8988T (cell line): ENCODE data around the gene IGSF8.
A peak's percentile ranks its signal among the peaks of the same experiment; 100 is the strongest.

Source experiments
- DNase-seq: peaks from one replicate; pipeline ENCODE4 v3.0.0; 2011

Gene IGSF8

DNA sequence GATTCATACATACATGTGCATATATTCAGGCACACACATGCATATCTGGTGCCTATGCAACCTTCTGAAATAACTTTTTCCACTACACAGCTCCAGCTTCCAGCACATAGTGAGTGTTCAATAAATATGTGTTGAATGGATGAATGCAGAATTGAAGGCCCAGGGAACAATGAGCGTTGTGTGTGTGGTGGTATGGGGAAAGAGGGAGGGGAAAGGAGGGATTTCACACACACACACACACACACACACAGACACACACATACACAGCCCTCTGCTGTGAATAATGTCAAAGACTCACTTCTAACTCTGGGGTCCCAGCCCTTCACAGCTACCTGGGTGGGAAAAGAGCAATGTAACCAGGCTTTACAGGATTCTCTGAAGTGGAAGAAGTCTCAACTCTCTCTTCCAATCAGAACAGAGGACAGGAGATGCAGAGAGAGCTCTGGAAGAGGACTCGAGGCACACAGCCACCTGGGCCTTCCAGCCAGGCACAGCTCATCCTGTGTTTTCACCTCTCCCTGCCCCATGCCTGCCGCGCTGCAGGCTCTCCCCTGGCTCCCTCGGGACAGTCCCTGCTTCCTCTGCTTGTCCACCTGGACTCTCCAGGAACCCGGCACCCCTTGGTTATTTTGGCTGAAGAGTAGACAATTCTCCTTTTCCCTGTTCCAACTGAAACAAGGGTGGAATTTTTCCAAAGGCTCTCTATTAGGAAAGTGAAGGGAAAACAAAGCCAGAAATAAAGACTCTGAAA is 5.4 kb upstream of the IGSF8 start:
- no peak for DNase-seq

DNA sequence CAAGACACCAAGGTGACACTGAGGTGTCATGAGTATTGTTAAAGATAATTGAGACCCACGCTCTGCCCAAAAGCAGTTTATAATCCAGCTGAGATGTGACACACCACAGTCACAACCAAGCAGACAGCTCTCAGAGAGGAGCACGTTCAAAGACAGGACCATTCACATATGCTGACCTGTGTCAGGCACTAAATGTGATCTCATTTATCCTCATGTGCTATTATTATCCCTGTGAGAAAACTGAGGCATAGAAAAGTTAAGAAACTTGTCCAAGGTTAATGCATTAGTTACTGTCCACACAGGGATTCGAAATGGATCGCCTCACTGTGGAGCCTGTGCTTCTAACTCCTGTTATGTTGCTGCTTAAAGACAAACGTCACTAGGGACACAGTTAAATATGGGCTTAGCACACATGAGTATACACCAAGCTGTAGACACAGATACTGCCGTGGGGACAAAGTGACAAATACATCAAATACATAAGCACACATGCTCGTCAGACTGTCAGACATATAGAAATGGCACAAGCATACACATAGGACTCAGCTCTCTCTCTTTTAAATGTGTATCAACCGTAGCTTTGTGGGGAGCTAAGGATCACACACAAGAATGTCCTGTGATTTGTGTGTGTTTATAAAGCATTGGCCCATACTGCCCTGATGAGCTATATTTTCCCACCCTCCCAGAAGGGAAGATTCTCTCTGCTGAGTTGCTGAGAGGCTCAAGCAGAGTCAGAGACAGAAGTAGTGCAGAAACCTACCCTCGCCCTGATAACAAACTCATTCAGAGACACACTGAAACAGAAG is 3.5 kb upstream of the IGSF8 start:
- DNase-seq = no peak

DNA sequence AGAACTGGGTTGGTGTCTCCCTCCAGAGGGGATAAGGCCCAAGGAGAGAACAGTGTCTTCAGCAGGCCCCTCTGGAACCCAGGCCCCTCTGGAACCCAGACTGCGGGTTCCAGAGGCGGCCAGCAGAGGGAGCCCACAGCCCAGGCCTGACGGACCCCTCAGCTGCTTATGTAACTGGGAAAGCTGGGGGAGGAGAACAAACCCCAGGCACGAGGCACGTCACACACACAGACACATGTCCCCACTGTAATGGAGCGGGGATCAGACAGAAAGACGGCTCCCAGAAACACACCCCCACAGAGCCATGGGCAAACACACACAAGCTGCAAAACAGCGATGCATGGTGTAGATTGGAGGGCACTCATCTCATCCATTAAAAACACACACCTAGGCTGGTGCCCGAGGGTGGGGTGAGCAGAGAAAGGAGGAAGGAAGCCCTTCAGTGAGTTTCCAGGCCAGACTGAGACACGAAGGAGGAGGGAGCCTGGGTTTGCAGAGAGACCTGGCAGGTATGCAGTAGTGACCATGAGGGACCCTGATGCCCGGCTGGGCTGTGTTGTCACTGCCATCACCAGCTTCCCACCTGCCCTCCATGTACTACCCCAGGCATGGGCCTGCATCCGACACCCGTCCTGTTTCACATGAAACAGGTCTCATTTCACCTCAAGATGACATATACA is 2.8 kb upstream of the IGSF8 start:
- peak; percentile 88 for DNase-seq

DNA sequence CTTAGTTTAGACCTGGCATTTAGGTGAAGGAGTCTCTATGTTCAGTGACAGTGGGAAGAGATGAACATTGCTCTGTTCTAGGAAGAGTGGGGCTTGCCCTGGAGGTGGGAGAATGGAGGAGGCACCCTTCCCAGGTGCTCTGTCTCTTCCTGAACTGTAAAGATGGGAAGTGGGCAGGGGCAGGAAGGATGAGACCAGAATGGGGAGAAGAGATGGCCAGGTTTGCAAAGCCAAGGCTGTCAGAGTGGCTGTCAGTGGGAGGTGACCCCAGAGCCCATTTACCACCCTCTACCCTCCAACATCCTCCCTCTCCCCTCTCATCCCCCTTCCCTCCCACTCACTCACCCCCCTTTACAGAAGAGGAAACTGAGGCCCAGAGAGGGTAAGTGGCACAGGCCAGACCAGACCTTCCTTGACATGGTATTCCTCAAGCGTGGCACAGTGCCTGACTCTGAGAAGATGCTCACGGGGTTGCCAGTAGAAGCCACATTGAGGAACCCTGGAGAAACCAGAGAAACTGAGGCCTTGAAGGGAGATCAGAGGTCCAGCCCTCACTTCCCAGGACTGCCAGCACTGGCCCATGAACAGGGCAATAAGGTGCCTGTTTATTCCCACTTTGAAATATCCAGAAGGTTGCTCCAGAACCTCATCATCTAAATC is 1.4 kb upstream of the IGSF8 start:
- no peak for DNase-seq

DNA sequence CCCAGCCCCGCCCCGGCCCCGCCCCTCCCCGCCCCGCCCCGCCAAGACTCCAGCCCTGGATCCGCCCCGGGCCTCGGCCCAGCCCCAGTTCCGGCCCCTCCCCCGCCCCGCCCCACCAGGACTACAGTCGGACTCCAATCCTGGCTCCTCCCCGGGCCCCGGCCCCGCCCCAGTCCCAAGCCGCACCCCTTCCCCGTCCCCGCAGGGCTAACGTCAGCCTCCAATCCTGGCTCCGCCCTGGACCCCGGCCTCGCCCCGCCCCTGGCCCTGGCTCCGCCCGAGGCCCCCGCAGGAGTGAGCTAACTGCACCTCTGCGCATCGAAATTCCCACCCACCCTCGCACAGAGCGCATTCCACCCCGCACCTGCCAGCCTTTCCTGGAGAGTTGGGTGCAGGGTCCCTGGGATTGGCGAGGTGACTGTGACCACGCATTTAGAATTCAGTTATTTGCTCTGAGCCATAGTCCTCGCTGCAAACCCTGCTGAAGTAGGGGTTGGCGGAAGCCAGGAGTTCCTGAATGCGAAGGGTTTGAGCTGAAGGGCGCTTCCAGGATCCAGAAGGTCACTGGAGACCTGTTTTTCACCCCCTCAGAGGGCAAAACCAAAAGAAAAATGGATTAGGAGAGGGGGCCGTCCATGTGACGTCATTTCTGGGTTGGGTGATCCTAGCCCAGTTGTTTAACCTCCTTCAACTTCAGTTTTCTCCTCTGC is 588 bp upstream of the IGSF8 start:
- DNase-seq = peak; percentile 93

DNA sequence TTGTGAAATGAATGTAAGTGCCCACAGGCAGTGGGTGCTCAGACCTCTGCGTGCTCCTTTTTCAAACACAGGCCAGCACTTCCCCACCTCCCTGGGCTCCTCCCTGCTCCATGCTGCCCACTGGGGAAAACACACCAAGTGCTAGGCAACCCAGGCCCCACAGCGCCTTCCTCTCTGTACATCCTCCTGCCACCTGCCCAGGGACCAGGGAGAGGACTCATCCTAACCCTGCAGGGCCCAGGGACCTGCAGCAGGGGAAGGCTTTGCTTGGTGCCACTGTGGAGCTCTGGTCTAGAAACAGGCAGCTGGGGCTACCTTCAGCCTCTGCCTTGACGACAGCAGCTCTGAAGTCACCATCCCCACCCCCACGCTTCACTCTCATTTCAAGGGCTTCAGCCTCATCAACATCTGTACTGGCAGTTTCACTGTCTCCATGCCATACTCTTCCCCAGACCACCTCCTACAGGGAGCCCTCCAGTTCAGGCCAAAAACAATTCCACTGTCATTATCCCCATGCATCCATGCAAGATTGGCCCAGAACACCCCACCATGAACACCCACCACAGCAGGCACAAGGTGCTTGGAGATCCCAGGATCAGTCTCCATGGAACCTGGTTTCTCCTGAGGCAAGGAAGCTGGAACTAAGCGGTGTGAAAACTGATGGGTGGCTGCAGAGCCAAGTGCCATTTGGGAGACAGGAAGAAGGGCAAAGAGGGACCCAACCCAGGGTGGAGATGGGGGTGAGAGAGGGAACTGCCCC is 1.1 kb downstream of the IGSF8 start:
- DNase-seq = no peak

DNA sequence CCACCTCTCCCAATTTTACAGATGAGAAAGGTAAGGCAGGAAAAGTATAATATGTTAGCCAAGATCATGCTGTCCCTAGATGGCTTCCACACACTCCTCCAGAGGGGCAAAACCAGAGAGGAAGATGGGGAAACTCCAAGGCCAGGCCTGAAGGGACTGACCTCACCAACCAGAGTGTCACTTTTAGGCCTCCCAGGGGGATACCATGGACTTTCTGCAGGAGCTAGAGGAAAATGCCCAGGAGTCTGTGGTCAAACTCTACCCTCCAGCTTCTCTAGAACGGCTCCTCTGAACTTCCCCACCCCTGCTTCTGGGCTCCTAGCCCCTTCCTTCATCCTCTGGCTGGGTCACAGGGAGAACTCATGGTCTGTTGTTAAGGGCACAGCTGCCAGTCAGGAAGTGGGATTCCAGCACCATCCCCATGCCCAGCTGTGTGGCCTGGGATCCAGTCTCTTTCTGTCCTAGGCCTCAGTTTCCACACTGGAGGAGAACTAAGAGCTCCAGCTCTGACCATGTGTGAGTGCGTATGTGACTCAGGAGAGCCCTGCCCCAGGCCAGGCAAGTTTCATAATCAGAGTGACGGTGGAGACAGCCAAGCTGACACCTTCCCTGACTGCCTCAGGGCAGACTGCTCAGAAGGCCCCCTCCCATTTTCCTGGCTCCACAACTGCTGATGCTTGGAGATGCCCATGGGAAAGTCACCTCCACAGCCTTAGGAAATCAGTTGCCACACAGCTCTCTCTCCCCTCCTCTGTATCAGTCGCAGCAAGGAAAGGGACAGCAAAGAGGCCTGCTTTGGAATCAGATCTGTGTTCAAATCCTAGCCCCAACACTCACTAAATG is 1.9 kb downstream of the IGSF8 start:
- DNase-seq = no peak

DNA sequence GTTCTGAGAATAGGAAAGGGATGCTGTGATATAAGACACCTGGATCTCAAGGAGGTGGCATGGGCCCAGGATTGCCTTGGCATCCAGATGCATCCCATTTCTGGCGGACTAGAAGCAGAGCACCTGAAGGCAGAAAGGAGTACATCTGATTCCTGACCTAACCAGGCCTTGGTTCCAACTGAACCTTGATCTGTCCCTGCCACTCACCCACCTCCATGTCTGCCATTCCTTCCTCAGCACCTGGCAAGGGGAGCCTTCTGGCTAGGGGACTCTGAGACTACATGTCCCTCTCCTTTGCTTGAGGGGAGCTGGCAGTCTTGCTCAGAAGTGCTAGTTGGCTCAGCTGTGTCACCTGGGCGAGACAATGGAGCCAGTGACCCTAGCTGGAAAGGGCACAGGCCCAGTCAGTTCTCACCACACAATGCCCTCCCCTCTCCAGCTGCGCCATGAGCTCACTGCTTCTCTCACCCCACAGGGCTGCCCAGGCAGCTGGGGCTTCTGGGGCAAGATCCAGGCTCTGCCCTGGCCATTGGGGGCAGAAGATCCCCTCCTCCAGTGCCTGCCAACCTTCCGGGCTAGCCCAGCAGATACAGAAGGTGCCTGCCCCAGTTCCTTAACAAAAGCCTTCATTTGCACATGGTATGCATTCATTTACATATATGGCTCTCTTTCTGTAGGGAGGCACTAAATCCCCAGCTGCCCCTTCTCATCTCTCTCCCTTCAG is 2.9 kb downstream of the IGSF8 start:
- DNase-seq = no peak

DNA sequence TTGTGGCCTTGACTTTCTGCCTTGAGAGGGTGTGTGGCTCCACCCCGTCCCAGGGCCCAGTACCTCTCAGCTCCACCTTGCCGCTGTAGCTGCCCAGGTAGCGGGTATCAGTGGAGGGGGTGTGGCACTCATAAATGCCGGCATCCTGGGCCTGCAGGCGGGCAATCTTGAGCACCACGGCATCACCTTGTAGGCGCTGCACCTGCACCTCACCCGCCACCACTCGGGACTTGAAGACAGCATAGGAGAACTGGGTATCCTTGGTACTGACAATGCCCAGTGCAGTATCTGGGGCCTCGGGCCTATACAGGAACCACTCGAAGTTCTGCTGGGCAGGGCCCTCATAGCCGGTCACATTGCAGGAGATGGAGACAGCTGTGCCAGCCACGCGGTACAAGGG is 3.6 kb downstream of the IGSF8 start:
- DNase-seq = no peak

DNA sequence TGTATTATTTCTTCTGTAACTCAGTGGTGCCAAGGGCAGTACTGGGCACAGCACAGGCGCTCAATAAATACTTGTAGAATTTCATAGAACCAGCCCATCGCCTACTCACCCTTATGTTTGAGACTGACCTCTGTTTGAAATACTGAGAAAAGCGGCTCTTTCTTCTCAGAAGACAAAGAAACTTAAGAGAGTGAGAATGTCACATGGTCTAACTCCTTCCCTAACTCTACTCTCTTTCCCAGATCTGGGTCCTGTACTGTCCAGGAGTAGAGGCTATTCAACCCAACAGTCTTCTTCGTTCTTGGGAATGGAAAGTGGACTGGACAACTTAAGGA is 4.2 kb downstream of the IGSF8 start:
- no peak for DNase-seq

DNA sequence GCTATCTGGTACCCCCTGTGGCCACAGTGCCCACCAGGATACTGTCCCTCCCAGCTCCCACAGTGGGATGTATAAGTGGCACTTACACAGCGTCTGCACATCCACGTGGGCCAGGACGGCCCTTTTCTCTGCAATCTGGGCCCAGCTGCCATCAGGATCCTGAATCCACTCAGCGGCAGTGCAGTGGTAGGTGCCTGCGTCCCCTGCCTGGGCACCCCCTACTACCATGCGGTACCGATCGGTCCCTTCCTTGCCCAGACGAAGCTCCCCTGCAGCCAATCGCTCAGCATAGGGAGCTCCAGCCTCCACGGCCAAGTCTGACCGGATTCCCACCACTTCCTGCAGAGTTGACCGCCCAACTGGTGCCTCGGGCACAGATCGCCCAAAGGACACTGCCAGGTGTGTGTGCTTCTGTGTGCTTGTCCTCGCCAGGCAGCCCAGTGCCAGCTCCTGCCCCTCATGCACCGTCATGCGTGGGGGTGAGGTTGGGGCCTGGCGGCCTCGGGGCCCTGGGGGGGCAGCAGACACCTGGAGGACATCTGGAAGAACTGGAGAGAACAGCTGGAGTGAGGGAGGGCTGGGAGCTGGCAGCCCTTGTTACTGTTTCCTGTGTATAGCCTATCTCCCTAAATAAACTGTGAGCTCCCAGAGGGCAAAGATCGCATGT is 4.7 kb downstream of the IGSF8 start:
- no peak for DNase-seq

DNA sequence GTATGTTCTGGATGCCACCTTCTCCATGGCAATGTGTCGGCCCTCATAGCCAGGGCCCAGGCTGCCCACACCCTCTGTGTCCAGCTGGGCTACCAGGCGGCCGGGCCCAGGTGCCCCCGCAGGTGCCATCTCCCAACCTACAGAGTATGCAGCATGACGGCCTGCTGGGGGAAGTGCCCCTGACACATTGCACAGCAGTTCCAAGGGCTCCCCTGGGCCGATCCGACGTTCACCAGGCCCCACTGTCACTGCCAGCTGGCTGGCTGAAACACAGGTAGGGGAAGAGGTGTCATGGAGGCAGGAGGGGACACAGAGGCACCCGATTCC is 5.4 kb downstream of the IGSF8 start:
- DNase-seq = no peak

DNA sequence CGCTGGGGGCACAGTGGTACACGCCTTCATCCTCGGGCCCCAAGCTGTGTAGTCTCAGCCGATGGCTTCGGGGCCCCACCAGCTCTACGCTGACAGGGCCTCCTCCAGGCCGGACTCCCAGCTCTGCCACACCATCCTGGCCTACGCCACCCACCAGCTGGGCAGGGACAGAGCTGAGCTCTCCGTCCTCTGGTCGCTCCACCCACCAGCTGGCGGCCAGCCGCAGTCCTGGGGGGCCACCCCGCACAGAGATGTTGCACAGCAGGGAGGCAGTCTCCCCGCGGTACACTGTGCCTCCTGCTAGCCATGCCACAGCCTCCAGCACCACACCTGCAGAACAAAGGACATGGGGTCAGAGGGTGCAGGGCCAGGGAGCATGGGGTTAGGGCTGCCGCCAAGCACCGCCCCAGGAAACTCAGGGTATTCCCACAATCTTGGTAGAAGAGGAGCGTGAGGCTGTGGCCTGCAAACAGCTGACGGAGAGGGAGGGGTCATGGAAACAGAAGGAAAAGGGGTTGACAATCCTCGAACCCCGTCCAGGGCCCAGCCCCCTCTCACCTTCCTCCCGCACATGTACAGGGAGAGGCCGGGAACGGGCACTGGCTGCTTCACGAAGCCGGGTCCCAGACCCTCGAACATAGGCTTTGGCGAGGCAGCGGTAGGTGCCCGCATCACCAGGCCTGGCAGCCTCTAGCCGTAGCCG is 5.9 kb downstream of the IGSF8 start:
- DNase-seq = no peak

DNA sequence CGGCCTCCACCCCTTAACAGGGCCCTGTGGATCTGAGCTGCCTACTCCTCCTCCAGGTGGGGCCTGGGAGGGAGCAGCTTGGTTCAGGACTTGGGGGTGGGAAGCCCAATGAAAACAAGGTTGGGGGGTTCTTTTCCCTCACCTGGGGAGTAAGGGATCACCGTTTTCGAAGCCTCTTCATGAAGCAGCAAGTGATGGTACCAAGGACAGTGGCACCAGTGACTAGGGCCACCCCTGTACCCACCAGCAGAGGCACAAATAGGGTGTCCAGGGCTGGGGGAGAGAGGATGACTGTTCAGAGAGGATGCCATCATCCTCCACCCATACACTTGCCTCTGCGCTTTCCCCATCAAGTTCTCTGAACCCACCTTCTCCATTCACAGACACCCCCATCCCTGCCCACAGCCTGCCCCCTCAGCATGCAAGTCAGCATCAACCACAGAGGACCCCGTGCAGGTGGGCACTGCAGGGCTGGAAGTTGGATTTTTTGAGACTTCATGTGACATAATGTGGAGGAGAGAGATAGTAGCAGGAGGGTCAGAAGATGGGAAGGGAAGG is 6.7 kb downstream of the IGSF8 start:
- DNase-seq = no peak

DNA sequence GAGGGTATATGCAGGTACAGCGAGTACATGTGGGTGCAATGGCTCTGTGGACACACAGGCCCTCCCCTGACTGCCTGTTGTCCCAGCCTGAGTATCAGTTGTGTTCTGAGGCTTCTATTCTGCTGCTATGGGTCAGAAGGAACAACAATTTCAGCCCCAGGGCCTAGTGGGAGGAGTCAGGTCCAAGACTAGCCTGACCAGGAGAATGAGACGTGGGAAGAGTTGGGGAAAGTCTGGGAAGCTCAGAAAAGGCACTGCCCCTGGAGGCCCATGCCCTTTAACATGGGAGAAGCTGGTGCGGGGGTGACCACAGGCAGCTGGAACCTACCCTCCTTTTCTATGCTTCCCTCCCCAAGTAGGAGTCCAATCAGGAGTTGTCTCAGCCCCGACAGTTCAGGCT is 7.7 kb downstream of the IGSF8 start:
- DNase-seq = no peak

DNA sequence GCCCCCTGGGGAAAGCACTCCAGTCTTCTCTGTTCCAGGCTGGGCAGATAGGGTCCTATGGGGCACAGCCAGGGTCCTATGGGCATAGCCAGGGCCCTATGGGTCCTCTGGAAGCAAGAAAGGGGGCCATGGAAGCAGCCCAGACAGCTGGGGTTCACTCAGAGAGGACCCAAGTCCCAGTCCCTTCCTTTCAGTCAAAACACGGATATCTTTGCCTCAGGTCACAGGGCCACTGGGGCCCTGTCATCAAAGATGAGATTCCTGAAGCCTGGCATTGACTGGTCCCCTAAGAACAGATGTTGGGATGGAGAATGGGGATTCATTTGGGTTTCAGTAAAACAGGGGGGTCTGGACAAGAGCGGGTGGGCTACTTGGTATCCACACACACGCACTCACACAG is 8.5 kb downstream of the IGSF8 start:
- no peak for DNase-seq

DNA sequence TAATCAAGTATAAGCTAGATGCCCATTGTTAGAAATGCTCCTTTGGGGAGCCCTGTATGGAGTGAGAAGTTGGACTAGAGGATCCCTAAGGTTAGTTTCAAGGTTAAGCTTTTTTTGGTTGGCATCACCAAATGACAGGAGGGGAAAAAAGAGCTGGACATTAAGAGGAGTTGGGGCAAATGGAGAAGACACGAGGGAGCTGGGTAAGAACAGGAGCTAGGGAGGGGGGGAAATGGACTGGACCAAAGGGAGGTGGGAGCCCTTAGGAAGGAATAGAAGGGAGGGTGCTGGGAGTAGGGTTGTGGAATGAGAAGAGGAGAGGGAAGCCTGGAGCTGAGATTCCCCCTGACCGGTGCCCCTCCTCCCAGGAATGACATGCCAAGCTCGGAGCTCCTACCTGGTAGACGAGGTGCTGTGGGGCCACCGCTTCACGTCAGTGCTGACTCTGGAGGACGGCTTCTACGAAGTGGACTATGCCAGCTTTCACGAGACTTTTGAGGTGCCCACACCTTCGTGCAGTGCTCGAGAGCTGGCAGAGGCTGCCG is 11.2 kb downstream of the IGSF8 start:
- no peak for DNase-seq

DNA sequence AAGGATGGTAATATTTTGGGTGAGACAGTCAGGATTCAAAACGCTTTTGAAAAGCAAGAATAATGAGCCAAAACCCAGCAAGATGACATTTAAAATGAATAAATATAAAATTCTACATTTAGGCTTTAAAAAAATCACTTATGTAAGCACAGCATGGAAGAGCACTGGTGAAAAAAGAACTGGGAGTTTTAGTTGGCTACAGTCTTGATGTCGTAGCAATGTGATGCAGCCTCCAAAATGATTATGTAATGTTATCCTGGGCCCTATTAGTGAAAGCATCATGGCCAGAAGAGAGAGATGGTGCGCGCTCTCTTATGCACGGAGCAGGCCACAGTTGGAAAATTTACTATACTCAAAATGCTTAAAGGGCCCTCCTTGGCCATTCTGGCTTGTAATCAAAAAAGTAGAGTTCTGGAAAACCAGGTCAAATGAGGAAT is 11.9 kb downstream of the IGSF8 start:
- no peak for DNase-seq
